Parathyroid adenoma (tissue), 2 donors: ENCODE measurements around the gene KLF13.

ENCODE experiments used
- H2AFZ ChIP-seq: fragments of 300-600 bp; sonication (generic); one replicate; pipeline ENCODE4 v1.7.0; 2017; ENCODE audit warnings: antibody characterized with exemption, mild to moderate bottlenecking
- H3K27ac ChIP-seq: fragments of 300-600 bp; sonication (generic); one replicate; pipeline ENCODE4 v1.7.0; 2017
- H3K27me3 ChIP-seq: fragments of 300-600 bp; sonication (generic); one replicate; pipeline ENCODE4 v1.7.0; 2017; ENCODE audit warnings: low read length; ENCODE audit not compliant: control insufficient read depth, insufficient read depth
- H3K36me3 ChIP-seq: fragments of 300-600 bp; sonication (generic); one replicate; pipeline ENCODE4 v1.7.0; 2017; ENCODE audit warnings: low read length; ENCODE audit not compliant: control insufficient read depth, insufficient read depth
- H3K4me1 ChIP-seq: fragments of 300-600 bp; sonication (generic); one replicate; pipeline ENCODE4 v1.7.0; 2017; ENCODE audit warnings: control low read depth
- H3K4me2 ChIP-seq: fragments of 300-600 bp; sonication (generic); one replicate; pipeline ENCODE4 v1.7.0; 2017; ENCODE audit warnings: low read length
- H3K4me3 ChIP-seq: fragments of 300-600 bp; sonication (generic); one replicate; pipeline ENCODE4 v1.7.0; 2017; ENCODE audit warnings: low read depth, low read length
- H3K79me2 ChIP-seq: fragments of 300-600 bp; sonication (generic); one replicate; pipeline ENCODE4 v1.7.0; 2017; ENCODE audit warnings: control low read depth
- H3K9ac ChIP-seq: fragments of 300-600 bp; sonication (generic); one replicate; pipeline ENCODE4 v1.7.0; 2017; ENCODE audit warnings: mild to moderate bottlenecking
- H3K9me3 ChIP-seq: fragments of 300-600 bp; sonication (generic); one replicate; pipeline ENCODE4 v1.7.0; 2017; ENCODE audit warnings: low read length; ENCODE audit not compliant: control insufficient read depth
- TF ChIP-seq, protein P1 (sequence below): fragments of 300-600 bp; sonication (generic); IDR thresholded peaks from one replicate; pipeline ENCODE4 v1.7.0; 2017; ENCODE audit warnings: antibody characterized with exemption, mild to moderate bottlenecking
- donor health status: primary hyperparathyroidism.

Gene KLF13

GRCh38 chr15:31361764-31362515 is 35.3 kb downstream of the KLF13 start:
- Histone ChIP-seq H3K9ac (no peak overlapping the region), H3K4me2 (no peak overlapping the region), H3K4me3 (no peak overlapping the region), H3K27me3 (no peaks in the 10 kb centered on the region), H3K4me1 (peaks cover 12% of the 10 kb centered on the region), H3K27ac (no peak overlapping the region), H3K36me3 (no peaks in the 10 kb centered on the region), H3K9me3 (no peaks in the 10 kb centered on the region), H2AFZ (no peak overlapping the region), H3K79me2 (peaks cover 59% of the 10 kb centered on the region)
- TF ChIP-seq, protein P1, sequence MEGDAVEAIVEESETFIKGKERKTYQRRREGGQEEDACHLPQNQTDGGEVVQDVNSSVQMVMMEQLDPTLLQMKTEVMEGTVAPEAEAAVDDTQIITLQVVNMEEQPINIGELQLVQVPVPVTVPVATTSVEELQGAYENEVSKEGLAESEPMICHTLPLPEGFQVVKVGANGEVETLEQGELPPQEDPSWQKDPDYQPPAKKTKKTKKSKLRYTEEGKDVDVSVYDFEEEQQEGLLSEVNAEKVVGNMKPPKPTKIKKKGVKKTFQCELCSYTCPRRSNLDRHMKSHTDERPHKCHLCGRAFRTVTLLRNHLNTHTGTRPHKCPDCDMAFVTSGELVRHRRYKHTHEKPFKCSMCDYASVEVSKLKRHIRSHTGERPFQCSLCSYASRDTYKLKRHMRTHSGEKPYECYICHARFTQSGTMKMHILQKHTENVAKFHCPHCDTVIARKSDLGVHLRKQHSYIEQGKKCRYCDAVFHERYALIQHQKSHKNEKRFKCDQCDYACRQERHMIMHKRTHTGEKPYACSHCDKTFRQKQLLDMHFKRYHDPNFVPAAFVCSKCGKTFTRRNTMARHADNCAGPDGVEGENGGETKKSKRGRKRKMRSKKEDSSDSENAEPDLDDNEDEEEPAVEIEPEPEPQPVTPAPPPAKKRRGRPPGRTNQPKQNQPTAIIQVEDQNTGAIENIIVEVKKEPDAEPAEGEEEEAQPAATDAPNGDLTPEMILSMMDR, result no peak

- H3K27ac ChIP-seq, result no peak overlapping the region
- H3K4me2 ChIP-seq, result no peak overlapping the region
- H3K9me3 ChIP-seq, result no peaks in the 10 kb centered on the region
Observed at GRCh38 chr15:31362886-31363285, 36.3 kb downstream of the KLF13 start.

GRCh38 chr15:31364301-31365031 is 37.8 kb downstream of the KLF13 start:
- H3K4me3 ChIP-seq, result no peak overlapping the region
- H3K27ac ChIP-seq, result no peak overlapping the region

More at GRCh38 chr15:31362886-31363285, 36.3 kb downstream of the KLF13 start:
- Histone ChIP-seq H3K27me3 (no peaks in the 10 kb centered on the region), H3K79me2 (peaks cover 50% of the 10 kb centered on the region), H3K4me3 (no peak overlapping the region), H3K9ac (no peak overlapping the region), H3K4me1 (peaks cover 10% of the 10 kb centered on the region), H3K36me3 (no peaks in the 10 kb centered on the region), H2AFZ (no peak overlapping the region)
- TF ChIP-seq, protein P1, result no peak

GRCh38 chr15:31365032-31365654 is 38.5 kb downstream of the KLF13 start:
- Histone ChIP-seq H3K27ac (no peak overlapping the region), H3K9me3 (no peaks in the 10 kb centered on the region), H3K4me1 (peaks cover 12% of the 10 kb centered on the region), H3K4me3 (no peak overlapping the region), H3K9ac (no peak overlapping the region), H3K79me2 (peaks cover 34% of the 10 kb centered on the region), H3K27me3 (no peaks in the 10 kb centered on the region), H3K36me3 (no peaks in the 10 kb centered on the region), H3K4me2 (no peak overlapping the region), H2AFZ (no peak overlapping the region)
- TF ChIP-seq, protein P1, result no peak

More at GRCh38 chr15:31364301-31365031, 37.8 kb downstream of the KLF13 start:
- Histone ChIP-seq H3K9me3 (no peaks in the 10 kb centered on the region), H3K9ac (no peak overlapping the region), H3K79me2 (peaks cover 40% of the 10 kb centered on the region), H3K27me3 (no peaks in the 10 kb centered on the region), H3K4me2 (no peak overlapping the region), H2AFZ (no peak overlapping the region), H3K4me1 (peaks cover 12% of the 10 kb centered on the region), H3K36me3 (no peaks in the 10 kb centered on the region)
- TF ChIP-seq, protein P1, result no peak
